GM12874 (cell line): ENCODE data around the gene TEX22.

Experiments used
- CTCF ChIP-seq: IDR thresholded peaks from 2 replicates; pipeline ENCODE4 v1.5.1; 2011; ENCODE audit warnings: low read depth, mild to moderate bottlenecking, control low read depth, low read length, moderate library complexity; ENCODE audit not compliant: insufficient read depth

Gene TEX22

GRCh38 chr14:105456736-105457617 is 58.6 kb downstream of the TEX22 start:
- TF ChIP-seq CTCF = no peak

- no peak for TF ChIP-seq CTCF
Observed at GRCh38 chr14:105458010-105458409, 59.7 kb downstream of the TEX22 start.

- no peak for TF ChIP-seq CTCF
Observed at GRCh38 chr14:105458571-105458970, 60.2 kb downstream of the TEX22 start.

GRCh38 chr14:105460116-105460515 is 61.8 kb downstream of the TEX22 start:
- TF ChIP-seq CTCF = no peak

- TF ChIP-seq CTCF = no peak
Observed at GRCh38 chr14:105460616-105461015, 62.3 kb downstream of the TEX22 start.

GRCh38 chr14:105461903-105462302 is 63.6 kb downstream of the TEX22 start:
- TF ChIP-seq CTCF = no peak
